Activated CD4-positive, CD25-positive, alpha-beta regulatory T cell (primary cell): ENCODE results near the gene B4GALT6.
A peak's percentile ranks its signal among the peaks of the same experiment; 100 is the strongest.
"Not testable (repeated sequence)": the region's sequence is repeated elsewhere in the genome, so short reads cannot be mapped to it uniquely, and the experiment has no call there.

Experiments
- DNase-seq, 4 experiments: peaks; one replicate each; lab custom pipeline; 2025; lab: John Stamatoyannopoulos, UW

Gene B4GALT6, protein sequence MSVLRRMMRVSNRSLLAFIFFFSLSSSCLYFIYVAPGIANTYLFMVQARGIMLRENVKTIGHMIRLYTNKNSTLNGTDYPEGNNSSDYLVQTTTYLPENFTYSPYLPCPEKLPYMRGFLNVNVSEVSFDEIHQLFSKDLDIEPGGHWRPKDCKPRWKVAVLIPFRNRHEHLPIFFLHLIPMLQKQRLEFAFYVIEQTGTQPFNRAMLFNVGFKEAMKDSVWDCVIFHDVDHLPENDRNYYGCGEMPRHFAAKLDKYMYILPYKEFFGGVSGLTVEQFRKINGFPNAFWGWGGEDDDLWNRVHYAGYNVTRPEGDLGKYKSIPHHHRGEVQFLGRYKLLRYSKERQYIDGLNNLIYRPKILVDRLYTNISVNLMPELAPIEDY

DNA sequence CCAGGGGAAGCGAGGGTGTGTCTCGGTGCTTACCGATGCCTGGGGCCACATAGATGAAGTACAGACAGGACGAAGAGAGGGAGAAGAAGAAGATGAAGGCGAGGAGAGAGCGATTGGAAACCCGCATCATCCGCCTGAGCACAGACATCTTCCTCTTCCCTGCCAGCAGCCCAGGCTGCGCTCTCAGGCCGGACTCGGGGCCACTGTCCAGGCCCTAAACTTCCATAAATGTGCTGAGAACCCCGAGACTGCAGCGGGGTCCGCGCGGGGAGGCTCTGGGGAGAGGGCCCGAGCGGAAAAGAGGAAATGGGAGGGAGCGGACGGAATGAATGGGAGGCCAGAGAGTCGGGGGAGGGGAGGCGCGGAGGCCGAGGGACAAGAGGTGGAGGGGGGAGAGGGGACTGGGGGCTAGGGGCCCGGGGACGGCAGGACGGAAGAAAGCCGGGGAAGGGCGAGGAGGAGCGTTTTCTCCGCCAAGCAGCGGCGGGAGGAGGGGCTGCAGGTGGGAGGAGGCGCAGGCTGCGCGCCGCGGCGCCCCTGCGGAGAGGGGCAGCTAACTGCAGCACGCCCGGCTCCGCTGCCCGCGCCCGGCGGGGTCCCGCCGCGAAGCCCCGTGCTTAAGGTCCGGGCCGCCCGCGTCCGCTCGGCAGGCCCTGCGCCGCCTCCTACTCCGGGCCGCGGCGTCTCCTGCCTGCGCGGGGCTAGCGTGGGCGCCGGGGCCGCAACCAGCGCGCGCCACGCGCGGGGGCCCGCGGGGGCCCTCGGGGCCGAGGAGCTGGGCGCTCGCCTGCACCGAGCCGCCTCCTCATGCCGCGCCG lies at the start of gene B4GALT6:
Gene B4GALT6, minus strand, starts transcription at position 303 of the 818 bp plus-strand sequence. Its CDS starts 155 bp downstream, at position 148.
- peak in 1 of 4 experiments; percentile 4 for DNase-seq

- no peak for DNase-seq
These were observed 47.2 kb upstream of the B4GALT6 start for GRCh38 chr18:31731628-31732027.

DNA sequence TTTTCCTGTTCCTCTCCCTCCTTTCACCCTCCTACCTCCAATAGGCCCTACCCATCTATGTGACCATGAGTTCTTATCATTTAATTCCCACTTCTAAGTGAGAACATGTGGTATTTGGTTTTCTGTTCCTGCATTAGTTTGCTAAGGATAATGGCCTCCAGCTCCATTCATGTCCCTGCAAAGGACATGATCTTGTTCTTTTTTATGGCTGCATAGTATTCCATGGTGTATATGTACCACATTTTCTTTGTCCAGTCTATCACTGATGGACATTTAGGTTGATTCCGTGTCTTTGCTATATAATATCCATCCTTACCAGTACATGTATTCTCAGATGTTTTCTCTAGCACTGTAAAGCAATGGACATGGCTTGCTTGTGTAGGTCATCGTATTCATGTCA lies 44.8 kb upstream of the B4GALT6 start:
- DNase-seq, result not testable (repeated sequence)

GRCh38 chr18:31723990-31724711 lies 39.8 kb upstream of the B4GALT6 start:
- DNase-seq, result no peak

DNA sequence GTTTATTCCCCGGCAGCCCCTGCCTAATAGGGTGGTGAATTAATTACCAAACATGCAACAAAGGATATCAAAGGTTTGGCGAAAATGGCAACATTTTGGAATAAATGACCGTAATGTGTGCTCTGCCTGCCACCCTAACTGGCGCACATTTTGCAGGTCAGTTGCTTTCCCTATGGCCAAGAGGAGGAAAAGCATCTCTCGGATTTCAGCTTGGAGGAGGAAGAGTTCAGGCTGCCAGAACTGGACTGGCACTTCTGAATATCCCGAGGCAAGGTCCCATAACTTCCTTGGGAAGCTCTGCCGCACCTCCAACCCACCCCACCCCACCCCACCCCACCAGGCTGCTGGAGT lies 39.2 kb upstream of the B4GALT6 start:
- DNase-seq, result no peak

DNA sequence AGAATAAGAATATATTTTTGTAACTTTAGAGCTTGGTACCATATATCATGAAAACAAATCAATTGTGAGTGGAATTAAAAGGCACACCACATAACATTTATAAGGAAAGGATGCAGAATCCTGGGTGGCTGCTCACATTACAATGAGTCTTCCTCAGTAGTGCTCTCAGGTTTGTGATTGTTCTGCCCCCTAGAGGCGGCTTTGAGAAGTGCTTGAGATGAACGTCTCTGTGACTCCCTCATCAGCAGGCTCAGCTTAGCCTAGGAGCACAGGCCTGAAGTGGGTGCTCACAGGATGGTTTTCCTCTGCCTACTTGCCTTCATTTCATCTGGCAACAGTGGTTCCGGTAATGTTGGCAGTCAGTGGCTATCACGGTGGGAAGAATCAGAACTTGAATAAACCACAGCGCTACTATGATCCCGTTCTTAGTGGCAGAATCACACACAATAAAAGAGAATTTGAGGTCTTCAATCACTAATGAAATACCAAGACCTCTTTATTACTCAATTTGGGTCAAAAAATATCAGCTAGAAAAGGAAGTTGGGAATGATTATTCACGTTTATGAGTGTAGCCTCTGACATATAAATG lies 38.1 kb upstream of the B4GALT6 start:
- peak; percentile 10 to 57 (median 28) for DNase-seq

DNA sequence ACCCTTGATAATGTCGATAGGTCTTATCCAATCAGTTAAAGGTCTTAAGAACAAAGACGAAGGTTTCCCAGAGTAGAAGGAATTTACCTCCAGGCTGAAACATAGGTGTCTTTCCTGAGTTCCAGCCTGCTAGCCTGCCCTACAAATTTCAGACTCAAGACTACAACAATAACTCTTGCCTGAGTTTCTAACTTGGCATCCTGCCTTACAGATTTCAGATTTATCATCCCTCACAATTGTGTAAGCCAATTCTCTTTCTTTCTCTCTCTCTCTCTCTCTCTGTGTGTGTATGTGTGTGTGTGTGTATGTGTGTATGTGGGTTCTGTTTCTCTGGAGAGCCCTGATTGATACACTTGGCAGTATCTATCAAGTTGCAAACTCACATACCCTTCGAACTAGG lies 37.2 kb upstream of the B4GALT6 start:
- DNase-seq, result no peak

GRCh38 chr18:31720867-31721266 lies 36.5 kb upstream of the B4GALT6 start:
- no peak for DNase-seq

DNA sequence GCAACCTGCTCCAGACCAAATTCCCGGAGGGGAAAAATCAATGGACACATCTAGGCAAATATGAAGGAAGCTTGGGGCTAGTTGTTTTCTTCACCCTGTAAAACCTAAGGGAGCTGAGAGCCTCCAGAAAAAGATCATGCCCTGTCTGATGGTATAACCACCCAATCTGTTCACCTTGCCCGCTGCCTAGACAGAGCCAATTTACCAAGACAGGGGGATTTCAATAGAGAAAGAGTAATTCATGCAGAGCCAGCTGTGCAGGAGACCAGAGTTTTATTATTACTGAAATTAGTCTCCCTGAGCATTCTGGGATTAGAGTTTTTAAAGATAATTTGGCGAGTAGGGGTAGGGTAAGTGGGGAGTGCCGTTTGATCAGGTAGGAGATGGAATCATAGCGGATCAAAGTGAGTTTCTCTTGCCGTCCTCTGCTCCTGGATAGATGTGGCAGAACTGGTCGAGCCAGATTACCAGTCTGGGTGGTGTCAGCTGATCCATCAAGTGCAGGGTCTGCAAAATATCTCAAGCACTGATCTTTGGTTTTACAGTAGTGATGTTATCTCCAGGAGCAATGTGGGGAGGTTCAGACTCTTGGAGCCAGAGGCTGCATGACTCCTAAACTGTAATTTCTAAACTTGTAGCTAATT lies 35.1 kb upstream of the B4GALT6 start:
- DNase-seq, result no peak

DNA sequence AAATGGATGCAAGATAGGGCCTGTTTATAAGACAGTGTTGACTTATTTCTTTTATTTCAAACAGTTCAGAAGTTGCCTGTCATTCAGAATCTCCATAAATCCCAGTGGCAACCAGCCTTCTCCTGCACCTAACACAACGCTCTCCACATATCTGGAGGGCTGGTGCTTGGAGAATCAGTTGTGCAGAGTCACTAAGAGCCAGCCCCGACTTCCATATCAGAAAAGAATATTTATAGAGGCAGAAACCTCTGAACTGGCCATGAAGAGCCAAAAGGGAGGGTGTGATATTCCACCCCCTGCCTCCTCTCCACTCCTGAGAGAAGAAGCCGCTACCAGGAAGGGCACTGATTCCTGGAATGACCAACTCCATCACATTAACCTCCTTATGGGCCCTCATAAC lies 34.0 kb upstream of the B4GALT6 start:
- DNase-seq, result no peak

DNA sequence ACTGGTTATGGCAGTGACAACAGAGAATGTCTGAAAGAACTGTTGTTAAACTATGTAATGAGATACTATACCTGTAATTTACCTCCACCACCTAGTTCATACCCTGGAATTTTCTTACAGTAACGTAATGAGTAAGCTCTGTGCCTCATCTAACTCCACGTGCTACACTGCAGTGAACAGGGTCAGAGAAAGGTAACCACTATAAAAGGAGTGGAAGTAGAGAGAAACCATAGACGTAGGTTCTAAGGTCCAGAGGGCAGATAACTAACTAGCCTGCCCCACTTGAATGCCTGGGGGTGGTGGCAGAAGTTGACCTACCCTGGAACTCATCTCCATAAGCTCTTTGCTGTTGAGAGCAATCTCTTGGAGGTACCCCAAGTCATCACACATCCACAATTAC lies 32.0 kb upstream of the B4GALT6 start:
- no peak for DNase-seq

DNA sequence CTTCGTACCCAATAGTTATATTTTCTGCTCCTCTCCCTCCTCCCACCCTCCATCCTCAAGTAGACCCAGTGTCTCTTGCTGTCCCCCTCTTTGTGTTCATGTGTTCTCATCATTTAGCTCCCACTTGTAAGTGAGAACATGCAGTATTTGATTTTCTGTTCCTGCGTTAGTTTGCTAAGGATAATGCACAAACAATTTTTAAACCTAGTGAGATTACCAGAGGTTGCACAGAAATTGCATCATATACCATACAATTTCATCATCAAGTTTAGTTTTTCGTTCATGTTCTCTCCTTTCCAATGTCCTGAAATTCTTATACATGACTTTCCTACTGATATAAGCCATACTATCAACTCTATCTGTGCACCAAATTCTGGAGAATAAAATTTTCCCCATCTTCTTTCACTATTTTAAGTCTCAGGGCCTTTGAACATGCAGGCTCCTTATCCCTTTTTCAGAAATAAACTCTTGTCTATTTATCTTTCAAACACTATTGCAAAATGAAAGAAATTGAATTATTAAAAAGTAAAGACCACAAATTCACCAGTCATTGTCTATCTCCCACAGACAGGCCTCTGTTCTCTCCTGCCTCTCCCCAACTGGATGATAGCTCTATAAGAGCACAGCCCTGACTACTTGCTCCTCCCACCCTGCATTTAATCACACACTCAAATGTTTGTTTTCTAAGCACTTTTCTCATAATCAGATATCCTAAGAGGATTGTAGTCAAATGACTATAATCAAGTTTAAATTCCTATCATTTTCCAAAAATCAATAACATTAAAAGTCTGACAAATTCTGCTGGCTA lies 27.2 kb upstream of the B4GALT6 start:
- no peak for DNase-seq

GRCh38 chr18:31710826-31711225 lies 26.4 kb upstream of the B4GALT6 start:
- no peak for DNase-seq

DNA sequence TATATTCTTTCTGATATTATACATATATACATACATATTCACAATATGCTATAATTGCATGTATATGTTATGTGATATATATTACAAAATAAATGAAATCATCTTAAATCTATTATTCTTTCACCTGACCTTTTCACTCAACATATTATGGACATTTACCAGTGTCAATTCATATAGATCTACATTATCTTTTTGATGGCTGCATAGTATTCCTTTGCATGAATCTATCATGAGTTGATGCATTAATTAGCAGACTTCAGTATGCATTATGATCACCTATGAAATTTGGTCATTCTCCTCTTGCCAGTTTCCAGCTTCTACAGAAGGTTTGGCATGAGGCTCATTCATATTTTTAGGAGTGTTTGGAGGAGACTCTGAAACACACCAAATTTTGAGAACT lies 23.4 kb upstream of the B4GALT6 start:
- no peak for DNase-seq

GRCh38 chr18:31702449-31702848 lies 18.1 kb upstream of the B4GALT6 start:
- no peak for DNase-seq

DNA sequence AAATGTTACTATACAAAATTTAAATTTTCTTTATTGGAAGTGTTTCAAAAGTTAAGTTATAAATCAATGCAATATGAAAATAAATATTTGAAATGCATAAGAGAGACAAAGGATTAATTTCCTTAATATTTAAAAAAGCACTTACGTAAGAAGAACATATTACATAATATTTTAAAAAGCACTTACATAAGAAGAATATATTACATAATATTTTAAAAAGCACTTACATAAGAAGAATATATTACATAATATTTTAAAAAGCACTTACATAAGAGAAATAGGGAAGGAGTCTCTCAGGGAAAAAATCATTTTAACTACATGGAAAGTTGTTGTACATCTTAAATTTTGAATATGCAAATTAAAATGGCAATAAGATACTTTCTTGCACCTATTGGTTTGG lies 17.4 kb upstream of the B4GALT6 start:
- no peak for DNase-seq

DNA sequence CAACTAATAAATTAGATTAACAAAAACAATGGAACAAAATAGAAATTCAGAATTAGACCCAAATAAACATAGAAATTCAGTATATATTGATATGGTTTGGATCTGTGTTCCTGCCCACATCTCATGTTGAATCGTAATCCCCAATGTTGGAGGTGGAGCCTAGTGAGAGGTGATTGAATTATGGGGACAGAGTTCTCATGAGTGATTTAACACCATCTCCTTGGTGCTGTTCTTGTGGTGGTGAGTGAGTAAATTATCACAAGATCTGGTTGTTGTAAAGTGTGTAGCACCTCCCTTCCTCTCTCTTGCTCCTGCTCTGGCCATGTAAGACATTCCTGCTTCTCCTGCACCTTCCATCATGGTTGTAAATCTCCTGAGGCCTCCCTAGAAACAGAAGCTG lies 16.6 kb upstream of the B4GALT6 start:
- no peak for DNase-seq

DNA sequence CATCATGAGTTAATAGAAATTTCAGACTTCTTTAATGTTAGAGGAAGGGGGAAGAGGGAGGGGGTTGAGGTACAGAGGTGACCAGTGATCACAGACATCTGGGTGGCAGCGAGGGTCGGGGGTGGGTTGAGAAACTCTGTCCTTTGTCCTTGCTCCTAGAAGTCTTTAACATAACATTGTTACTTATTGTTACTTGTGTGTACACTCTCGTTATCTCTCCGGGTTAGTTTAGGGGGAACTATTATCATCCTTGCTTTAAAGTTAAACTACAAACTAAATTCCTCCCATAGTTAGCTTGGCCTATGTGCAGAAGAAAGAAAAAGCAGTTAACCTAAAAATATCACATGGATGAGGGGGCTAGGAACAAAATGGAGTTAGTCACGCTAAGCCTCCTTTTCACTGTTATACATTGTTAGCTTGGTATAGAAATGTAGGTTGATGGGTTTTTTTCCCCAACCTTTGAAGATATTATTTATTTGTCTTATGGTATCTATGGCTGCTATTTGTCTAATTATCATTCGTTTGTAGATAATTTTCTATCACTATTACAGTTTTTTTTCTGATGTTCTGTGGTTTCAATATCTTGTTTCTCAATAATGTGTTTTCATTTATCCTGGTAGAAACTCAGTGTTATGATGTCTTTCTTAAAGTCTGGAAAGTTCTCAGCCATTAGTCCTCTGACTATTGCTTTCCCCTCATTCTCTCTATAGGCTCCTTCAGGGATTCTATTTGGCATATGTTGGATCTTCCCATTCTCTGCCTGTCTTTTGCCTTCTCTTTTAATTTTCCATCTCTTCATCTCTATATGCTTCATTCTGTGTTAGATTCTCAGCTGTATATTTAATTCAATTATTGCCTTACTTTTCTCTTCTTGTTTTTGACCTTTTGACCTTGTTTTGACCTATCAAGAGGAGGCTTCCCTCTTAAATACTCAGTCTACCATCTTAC lies 13.2 kb upstream of the B4GALT6 start:
- no peak for DNase-seq

DNA sequence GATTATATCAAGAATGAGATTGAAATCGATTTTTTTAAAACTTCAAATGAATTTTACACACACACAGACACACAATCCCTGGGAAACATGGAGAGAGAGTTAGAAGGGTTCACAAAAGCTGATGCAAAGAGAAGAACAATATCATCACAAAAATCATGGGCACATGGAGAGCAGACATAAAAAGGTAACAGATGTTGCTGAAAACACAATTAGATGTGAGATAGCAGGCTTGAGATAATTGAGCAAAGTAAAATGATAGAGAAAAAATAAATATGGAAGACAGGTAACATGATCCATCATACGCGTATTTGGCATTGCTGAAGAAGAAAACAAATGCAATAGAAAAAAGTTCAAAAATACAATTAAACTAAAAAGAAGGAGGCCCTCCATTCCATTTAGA lies 11.6 kb upstream of the B4GALT6 start:
- no peak for DNase-seq

GRCh38 chr18:31694297-31694696 lies 9.9 kb upstream of the B4GALT6 start:
- no peak for DNase-seq
